GM10266 (cell line): Measurements from ENCODE around the gene CBL.
"Not testable (repeated sequence)": the region's sequence is repeated elsewhere in the genome, so short reads cannot be mapped to it uniquely, and the experiment has no call there.

Experiments
- DNase-seq: peaks from one replicate; pipeline ENCODE4 v3.0.0; 2012; ENCODE audit errors: extremely low spot score
- CTCF ChIP-seq: IDR thresholded peaks from 2 replicates; pipeline ENCODE4 v1.5.1; 2012; ENCODE audit warnings: mild to moderate bottlenecking, low read depth; ENCODE audit not compliant: control insufficient read depth, insufficient read depth; ENCODE audit errors: missing control alignments

The CBL gene

GRCh38 chr11:119175493-119176077, 30.6 kb upstream of the CBL start:
- TF ChIP-seq CTCF = no peak
- no peak for DNase-seq

DNA sequence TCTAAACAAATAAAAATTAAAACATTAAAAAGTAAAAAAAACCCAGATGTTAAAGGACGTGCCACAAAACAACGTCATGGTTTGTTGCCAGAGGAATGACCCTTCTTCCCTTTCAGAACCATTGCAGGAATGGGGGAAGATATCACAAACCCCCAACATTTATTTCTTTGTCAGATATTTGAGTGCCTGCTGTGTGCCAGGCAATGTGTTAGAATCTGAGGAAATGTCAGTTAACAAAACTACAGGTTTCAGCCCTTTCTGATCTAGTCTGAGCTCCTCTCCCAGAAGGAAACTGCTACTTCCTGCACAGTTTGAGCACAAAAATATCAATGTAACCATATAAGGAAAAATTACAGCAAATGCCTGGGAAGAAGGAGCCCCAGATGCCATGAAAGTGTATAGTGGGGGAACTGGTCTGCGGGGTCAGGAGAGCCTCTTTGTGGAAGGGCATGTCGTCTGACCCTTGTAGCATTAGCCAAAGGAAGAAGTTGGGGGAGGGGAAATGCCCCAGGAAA, 27.9 kb upstream of the CBL start:
- TF ChIP-seq CTCF = no peak
- no peak for DNase-seq

- no peak for DNase-seq
- no peak for TF ChIP-seq CTCF
These were observed 26.8 kb upstream of the CBL start for GRCh38 chr11:119179342-119179741.

DNA sequence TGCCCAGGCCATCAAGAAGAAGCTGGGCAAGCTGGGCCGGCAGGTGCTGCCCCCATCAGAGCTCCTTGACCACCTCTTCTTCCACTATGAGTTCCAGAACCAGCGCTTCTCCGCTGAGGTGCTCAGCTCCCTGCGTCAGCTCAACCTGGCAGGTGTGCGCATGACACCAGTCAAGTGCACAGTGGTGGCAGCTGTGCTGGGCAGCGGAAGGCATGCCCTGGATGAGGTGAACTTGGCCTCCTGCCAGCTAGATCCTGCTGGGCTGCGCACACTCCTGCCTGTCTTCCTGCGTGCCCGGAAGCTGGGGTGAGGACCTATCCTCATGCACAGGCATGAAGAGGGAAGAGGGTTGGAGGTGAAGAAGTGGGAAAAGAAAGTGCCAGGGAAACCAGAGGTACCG, 26.2 kb upstream of the CBL start:
- no peak for DNase-seq
- no peak for TF ChIP-seq CTCF

GRCh38 chr11:119180729-119181676, 25.1 kb upstream of the CBL start:
- no peak for DNase-seq
- TF ChIP-seq CTCF = no peak

GRCh38 chr11:119181677-119182412, 24.3 kb upstream of the CBL start:
- no peak for TF ChIP-seq CTCF
- no peak for DNase-seq

- DNase-seq = not testable (repeated sequence)
These were observed 21.7 kb upstream of the CBL start for GRCh38 chr11:119184399-119184798.
